22Rv1 (cell line): ENCODE results near the gene KRT6B.

Experiments used
- H3K27ac ChIP-seq: fragments of 450-650 bp; 2 replicates; pipeline ENCODE4 v1.5.1; 2017
- ZFX ChIP-seq: fragments of 450-650 bp; IDR thresholded peaks from 2 replicates; pipeline ENCODE4 v1.6.1; 2017; ENCODE audit warnings: antibody characterized with exemption, borderline replicate concordance
- TF ChIP-seq, protein P1 (sequence below): fragments of 450-650 bp; IDR thresholded peaks from 2 replicates; pipeline ENCODE4 v1.5.1; 2017; ENCODE audit warnings: mild to moderate bottlenecking

KRT6B gene

DNA sequence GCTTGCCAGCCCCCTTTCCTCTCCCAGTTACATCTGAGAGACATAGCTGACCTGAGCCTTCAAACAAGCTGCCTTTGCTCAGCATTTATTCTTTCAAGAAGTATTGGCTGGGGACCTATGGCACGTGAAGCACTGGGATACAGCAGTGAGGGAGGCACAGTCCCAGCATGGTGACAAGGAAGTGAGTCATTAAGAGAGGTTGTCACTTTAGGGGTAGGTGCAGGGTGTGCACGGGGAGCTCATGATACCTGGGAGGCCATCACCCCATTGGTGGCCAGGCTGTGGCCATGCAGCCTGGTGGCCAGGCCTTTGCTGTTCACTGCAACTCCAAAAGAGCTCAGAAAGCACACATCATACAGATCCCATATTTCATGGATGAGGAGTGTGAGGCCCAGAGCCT lies 12.1 kb downstream of the KRT6B start:
- H3K27ac ChIP-seq: no peak overlapping the region

DNA sequence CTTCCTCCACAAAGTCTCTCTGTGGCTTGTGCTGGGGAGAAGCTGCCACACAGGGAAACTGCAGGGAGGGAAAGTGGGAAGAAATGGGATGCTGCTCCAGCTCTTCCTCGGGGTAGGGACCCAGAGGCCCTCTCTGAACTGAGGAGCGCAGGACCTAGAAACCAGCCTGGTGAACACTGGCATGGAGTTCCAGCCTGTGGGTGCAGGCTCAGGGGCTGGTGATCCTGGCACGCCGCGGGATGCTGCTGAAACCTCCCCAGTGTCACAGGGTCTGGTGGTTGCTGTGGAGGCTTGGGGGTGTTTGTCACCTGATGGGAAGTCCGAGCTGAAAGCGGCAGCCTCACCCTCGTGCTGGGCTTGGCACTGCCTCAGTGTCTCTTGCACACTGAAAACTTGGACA lies 12.5 kb downstream of the KRT6B start:
- no peak overlapping the region for H3K27ac ChIP-seq
- no peak for TF ChIP-seq ZFX
- TF ChIP-seq, protein P1, sequence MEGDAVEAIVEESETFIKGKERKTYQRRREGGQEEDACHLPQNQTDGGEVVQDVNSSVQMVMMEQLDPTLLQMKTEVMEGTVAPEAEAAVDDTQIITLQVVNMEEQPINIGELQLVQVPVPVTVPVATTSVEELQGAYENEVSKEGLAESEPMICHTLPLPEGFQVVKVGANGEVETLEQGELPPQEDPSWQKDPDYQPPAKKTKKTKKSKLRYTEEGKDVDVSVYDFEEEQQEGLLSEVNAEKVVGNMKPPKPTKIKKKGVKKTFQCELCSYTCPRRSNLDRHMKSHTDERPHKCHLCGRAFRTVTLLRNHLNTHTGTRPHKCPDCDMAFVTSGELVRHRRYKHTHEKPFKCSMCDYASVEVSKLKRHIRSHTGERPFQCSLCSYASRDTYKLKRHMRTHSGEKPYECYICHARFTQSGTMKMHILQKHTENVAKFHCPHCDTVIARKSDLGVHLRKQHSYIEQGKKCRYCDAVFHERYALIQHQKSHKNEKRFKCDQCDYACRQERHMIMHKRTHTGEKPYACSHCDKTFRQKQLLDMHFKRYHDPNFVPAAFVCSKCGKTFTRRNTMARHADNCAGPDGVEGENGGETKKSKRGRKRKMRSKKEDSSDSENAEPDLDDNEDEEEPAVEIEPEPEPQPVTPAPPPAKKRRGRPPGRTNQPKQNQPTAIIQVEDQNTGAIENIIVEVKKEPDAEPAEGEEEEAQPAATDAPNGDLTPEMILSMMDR: no peak

More for the DNA sequence above, 12.1 kb downstream of the KRT6B start:
- no peak for TF ChIP-seq ZFX
- TF ChIP-seq, protein P1: no peak

DNA sequence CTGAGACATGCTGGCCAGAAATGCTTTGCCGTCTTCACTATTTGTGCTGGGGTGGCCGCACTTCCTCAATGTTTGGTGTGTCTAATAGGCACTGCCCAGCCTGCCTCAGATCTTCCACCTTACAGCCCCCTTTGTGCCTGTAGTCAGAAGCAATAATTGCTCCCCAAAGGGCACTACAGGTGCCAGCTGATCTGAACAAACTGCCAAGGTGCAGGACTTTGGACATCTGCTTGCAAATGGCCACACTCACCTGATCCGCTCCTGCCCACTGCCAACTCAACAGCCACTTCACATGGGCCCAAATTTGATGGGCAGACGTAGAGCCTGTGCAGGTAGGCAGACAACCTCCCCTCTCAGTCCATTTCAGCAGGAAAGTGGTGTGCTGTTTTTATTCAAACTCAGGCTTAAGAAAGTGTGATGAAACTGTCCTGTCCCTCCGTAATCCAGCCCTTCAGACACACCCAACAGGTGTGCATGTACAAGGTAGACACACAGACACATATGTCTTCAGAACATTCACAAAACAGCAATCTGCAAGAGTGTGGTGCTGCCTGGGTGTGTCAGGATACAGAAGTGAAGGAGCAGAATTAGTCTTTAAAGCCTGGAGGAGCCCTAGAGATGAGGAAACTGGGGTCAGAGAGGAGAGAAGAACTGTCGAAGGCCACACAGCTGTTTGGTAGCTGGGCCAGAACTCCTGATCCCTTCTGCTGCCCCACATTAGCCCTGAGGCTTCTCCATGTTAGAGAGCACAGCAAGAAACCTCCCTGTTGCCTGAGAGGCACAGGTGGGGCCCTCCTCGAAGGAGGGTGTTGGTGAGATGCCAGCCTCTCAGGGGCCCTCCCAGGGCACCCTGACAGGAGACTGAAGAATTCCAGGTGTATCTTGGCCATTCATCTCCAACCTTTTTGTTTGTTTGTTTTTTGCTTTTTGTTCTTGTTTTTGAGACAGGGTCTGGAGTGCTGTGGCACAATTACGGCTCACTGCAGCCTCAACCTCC lies 13.3 kb downstream of the KRT6B start:
- TF ChIP-seq ZFX: no peak
- TF ChIP-seq, protein P1: no peak
- H3K27ac ChIP-seq: no peak overlapping the region

DNA sequence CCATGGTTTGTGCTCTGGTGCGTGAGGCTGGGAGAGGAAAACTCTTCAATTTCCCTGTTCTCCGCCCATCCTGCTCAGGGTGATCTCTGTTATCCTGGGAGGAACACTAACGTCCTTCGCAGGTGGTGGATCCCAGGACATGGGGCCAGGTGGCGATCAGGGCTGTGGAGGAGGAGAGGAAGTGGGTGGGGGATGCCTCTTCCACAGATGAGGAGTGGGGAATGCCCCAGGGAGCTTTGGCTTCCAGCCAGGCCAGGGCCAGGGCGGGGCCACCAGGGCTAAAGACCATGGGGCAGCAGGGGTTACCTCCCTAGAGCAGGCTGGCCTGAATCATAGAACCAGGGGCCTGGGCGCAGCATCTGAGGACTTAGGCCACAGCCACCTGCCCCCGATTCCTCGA lies 14.4 kb downstream of the KRT6B start:
- TF ChIP-seq, protein P1: no peak
- TF ChIP-seq ZFX: no peak
- no peak overlapping the region for H3K27ac ChIP-seq

DNA sequence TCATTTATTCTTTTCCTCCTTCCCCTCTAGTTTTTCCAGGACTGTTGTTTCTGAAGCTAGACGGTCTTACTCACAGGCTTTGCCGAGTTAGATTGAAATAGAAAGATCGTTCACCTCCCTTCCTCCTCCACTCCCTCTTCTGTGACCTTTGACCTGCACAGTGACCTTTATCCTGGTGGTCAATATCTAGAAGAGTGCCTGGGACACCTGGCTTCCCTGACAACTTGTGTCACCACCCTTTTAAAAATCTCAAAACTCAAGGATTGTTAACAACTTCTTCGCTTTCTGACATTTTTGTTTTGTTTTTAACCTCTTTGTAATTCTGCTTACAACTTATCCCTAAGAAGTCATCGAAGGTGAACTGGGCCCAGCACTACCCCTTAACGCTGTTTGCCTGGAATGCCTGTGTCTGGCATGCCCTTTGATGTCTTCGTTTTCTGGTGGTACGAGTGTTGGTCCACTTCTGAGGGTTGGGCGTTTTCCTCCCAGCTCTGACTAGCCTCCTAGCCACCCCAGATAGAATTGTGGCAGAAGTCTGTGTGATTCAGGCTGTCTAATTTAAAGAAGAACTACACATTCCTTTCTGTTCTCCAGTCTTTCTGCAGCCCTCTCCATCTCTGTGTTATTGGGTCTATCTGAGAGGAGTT lies 15.0 kb downstream of the KRT6B start:
- TF ChIP-seq, protein P1: no peak
- no peak for TF ChIP-seq ZFX
- no peak overlapping the region for H3K27ac ChIP-seq

DNA sequence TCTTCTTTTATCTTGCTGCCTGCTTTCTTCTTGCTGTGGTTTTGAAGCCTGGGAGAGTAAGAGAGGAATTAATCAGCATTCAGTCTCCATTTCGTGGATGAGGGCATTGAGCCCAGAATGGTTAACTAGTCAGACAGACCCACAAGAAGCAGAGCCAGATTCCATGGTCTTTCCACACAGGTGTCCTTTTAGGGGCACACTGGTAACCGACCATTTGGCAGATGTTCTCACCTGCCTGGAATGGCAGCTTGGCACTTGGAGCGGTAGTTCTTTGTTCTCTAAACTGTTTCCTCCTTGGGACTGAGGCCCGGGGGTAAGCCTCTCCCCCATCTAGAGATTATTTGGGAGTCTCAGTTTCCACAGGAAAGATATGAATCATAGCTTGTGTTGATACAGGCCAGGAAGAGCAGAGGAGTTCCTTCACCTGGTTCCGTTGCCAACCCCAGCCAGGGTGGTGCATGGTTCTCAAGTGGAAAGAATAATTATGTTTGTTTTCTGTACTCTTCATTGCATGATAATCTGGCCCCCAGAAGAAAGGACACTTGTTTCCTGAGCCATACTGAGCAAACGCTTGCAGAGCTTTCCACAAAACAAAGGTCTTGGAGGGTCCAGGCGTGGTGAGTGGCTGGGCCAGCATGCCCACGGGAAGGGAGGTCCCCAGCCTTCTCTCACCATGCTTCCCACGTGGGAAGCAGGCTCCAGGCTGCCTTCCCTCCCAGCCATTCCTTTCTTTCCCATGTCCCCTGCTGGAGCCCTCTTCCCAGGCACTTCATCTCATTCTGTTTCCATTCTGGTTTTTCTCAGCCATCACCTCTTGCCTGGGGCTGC lies 15.7 kb downstream of the KRT6B start:
- TF ChIP-seq, protein P1: no peak
- no peak for TF ChIP-seq ZFX
- H3K27ac ChIP-seq: no peak overlapping the region
